ENCODE data around the gene MAPRE2. TPM values are rescaled to one million over a fixed set of nuclear protein-coding genes. Genes with fewer than 3 reads are reported as not detected.

MAPRE2 gene
- total RNA-seq, 1 experiment from 2014 or later: 2.8 TPM

DNA sequence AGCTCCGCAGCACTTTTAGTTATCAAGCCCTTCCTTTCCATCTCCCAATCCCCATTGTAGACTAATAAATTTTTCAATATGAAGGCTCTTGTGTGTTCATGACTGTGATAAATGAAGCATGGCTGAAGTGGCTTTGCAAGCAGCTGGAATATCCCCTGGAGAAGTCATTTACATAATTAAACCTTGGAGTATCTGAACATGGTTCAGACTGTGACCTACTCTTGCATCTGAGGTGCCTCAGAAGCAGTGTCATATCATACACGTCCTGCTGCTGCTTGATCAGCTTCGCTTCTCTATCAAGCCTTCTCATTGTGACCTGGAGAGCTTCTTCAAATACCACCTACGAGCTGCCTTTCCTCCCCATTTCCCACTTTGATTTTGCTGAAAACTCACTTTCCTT is 151.2 kb downstream of the MAPRE2 start:
- no peak overlapping the region for H2AFZ ChIP-seq (ENCODE audit: low read length)
- no peaks in the 10 kb centered on the region for H3K79me2 ChIP-seq (ENCODE audit: low read length)
- H3K9ac ChIP-seq (ENCODE audit: low read length): no peak overlapping the region
- TF ChIP-seq CTCF (conservative IDR thresholded peaks at IDR 0.05; ENCODE audit: low read depth, low read length) (no peak), EZH2phosphoT487 (IDR thresholded peaks at IDR 0.05; ENCODE audit: borderline replicate concordance, low read length) (no peak), EZH2 (IDR thresholded peaks at IDR 0.05; ENCODE audit: low read length, unreplicated experiment) (no peak)
- no peak for DNase-seq
- no peak overlapping the region for H3K4me2 ChIP-seq (ENCODE audit: low read length)
- H3K27ac ChIP-seq (ENCODE audit: low read length): no peak overlapping the region
- intact Hi-C loops (cut with micrococcal nuclease): no loop called here
- H3K27me3 ChIP-seq (ENCODE audit: low read length): no peaks in the 10 kb centered on the region
- ChIA-PET CTCF (no interaction called here), POLR2A (ENCODE audit: unreplicated experiment) (no interaction called here)
- no peaks in the 10 kb centered on the region for H4K20me1 ChIP-seq (ENCODE audit: low read length)
- no peaks in the 10 kb centered on the region for H3K9me2 ChIP-seq (replicated peaks; ENCODE audit: low read length)
- H3K4me3 ChIP-seq (ENCODE audit: low read length): no peak overlapping the region
- no peaks in the 10 kb centered on the region for H3K9me3 ChIP-seq (ENCODE audit: low read length)
- ATAC-seq: no peak
- no peaks in the 10 kb centered on the region for H3F3A ChIP-seq (ENCODE audit: low read length, unreplicated experiment)
- BruUV-seq (replicated peaks): no TSS peak
- H3K36me3 ChIP-seq (ENCODE audit: low read depth, low read length): no peaks in the 10 kb centered on the region
- H3K4me1 ChIP-seq (ENCODE audit: insufficient read depth, low read length): no peaks in the 10 kb centered on the region

Other genes with a start within 250 kb of the MAPRE2 start
- 1.5 TPM in 2 replicates for gene ZNF397, start 199.6 kb downstream of the MAPRE2 start, total RNA-seq (2014; rRNA removed)
- gene ZSCAN30, start 248.8 kb downstream of the MAPRE2 start, total RNA-seq (2014; rRNA removed): 2.8 and 3.5 TPM in 2 replicates